MCF 10A (cell line): ENCODE measurements around the gene LCOR. TPM values are rescaled to one million over a fixed set of nuclear protein-coding genes. Genes with fewer than 3 reads are reported as not detected.

Experiments used
- BruUV-seq: library from RNA; stranded (reverse); fragments of 400-500 nt; replicated peaks from 2 replicates; lab custom pipeline; 2021; lab: Mats Ljungman, UMichigan
- CTCF ChIA-PET: fragments of 300-600 bp; sonication (Branson Sonifier 250); formaldehyde crosslinking; extraction: SDS; loops from one replicate; lab custom pipeline; 2021; ENCODE audit warnings: antibody characterized with exemption, inconsistent platforms; lab: Yijun Ruan, JAX
- POLR2A ChIA-PET: fragments of 300-600, 350-650 bp; sonication (Branson Sonifier 250); formaldehyde crosslinking; extraction: SDS; loops from one replicate; lab custom pipeline; 2020; ENCODE audit warnings: antibody characterized with exemption, inconsistent platforms; lab: Yijun Ruan, JAX
- DNase-seq: peaks from one replicate; pipeline ENCODE4 v3.0.0-alpha.2; 2018; ENCODE audit not compliant: unreplicated experiment
- H3K27ac Mint-ChIP-seq: one replicate; pipeline ENCODE4 v1.8.0; 2022; ENCODE audit warnings: mild to moderate bottlenecking, low read depth, mixed read lengths; ENCODE audit not compliant: unreplicated experiment
- H3K27me3 Mint-ChIP-seq: one replicate; pipeline ENCODE4 v1.8.0; 2022; ENCODE audit warnings: mixed read lengths; ENCODE audit not compliant: insufficient read depth, unreplicated experiment
- H3K36me3 Mint-ChIP-seq: one replicate; pipeline ENCODE4 v1.8.0; 2022; ENCODE audit warnings: mild to moderate bottlenecking, moderate library complexity, mixed read lengths; ENCODE audit not compliant: insufficient read depth, unreplicated experiment
- H3K4me1 Mint-ChIP-seq: one replicate; pipeline ENCODE4 v1.8.0; 2022; ENCODE audit warnings: mixed read lengths; ENCODE audit not compliant: insufficient read depth, unreplicated experiment
- H3K4me3 Mint-ChIP-seq: one replicate; pipeline ENCODE4 v1.8.0; 2022; ENCODE audit warnings: mild to moderate bottlenecking, moderate library complexity, mixed read lengths; ENCODE audit not compliant: unreplicated experiment
- H3K9me3 Mint-ChIP-seq: one replicate; pipeline ENCODE4 v1.8.0; 2022; ENCODE audit warnings: mixed read lengths; ENCODE audit not compliant: unreplicated experiment
- CTCF ChIP-seq: fragments of 200-600 bp; IDR thresholded peaks from one replicate; pipeline ENCODE4 v1.8.0; 2022; ENCODE audit warnings: antibody characterized with exemption, mild to moderate bottlenecking; ENCODE audit not compliant: unreplicated experiment
- intact Hi-C: fragments of 100-400 bp; cut with micrococcal nuclease; formaldehyde crosslinking; loops from 2 replicates; pipeline ENCODE4 v1.14.1; 2022
- total RNA-seq: library from RNA; stranded (reverse); gene quantifications from 2 replicates; pipeline ENCODE4 v1.2.3, GENCODE V29; 2022

Gene LCOR
- total RNA-seq, 1 experiment from 2014 or later: 40.4 TPM

- no peak for TF ChIP-seq CTCF
- intact Hi-C loops: no loop called here
- POLR2A ChIA-PET: interaction anchor here (1.7 kb wide), 1 partner anchor 63 kb away, joined by 4 read pairs; no protein-coding TSS in a partner anchor
- H3K4me1 Mint-ChIP-seq: peaks cover 17% of the 10 kb centered on the region
- H3K4me3 Mint-ChIP-seq: no peak overlapping the region
- peaks cover 2% of the 10 kb centered on the region for H3K36me3 Mint-ChIP-seq
- no peaks in the 10 kb centered on the region for H3K9me3 Mint-ChIP-seq
- no peak for DNase-seq
- CTCF ChIA-PET: interaction anchor here (4.0 kb wide), 1 partner anchor 15 kb away, joined by 11 read pairs; no protein-coding TSS in a partner anchor
- H3K27me3 Mint-ChIP-seq: no peaks in the 10 kb centered on the region
- no TSS peak for BruUV-seq
- no peak overlapping the region for H3K27ac Mint-ChIP-seq
Measured at GRCh38 chr10:96895662-96896424, 63.7 kb downstream of the LCOR start.

- intact Hi-C loops: no loop called here
- ChIA-PET POLR2A (interaction anchor here (1.7 kb wide), 1 partner anchor 64 kb away, joined by 4 read pairs; no protein-coding TSS in a partner anchor), CTCF (interaction anchor here (0.6 to 4.0 kb wide), 4 partner anchors 9 to 463 kb away, joined by 3 to 11 read pairs (median 5); no protein-coding TSS in a partner anchor)
- Mint-ChIP-seq H3K4me1 (peaks cover 20% of the 10 kb centered on the region), H3K27ac (no peak overlapping the region), H3K9me3 (peaks cover 7% of the 10 kb centered on the region), H3K4me3 (no peak overlapping the region), H3K36me3 (peaks cover 7% of the 10 kb centered on the region), H3K27me3 (no peaks in the 10 kb centered on the region)
- DNase-seq: no peak
- TF ChIP-seq CTCF: no peak
- BruUV-seq: no TSS peak
Measured at GRCh38 chr10:96896884-96897589, 64.9 kb downstream of the LCOR start.

GRCh38 chr10:96902117-96902516 is 70.0 kb downstream of the LCOR start:
- peaks cover 10% of the 10 kb centered on the region for H3K36me3 Mint-ChIP-seq
- ChIA-PET CTCF (interaction anchor here (0.6 to 1.0 kb wide), 2 partner anchors 8 to 1938 kb away, joined by 3 to 6 read pairs; no protein-coding TSS in a partner anchor), POLR2A (interaction anchor here (0.6 kb wide), 1 partner anchor 380 kb away, joined by 3 read pairs; no protein-coding TSS in a partner anchor)
- DNase-seq: no peak
- no TSS peak for BruUV-seq
- intact Hi-C loops: no loop called here
- no peaks in the 10 kb centered on the region for H3K27me3 Mint-ChIP-seq
- no peak for TF ChIP-seq CTCF
- H3K4me1 Mint-ChIP-seq: peaks cover 18% of the 10 kb centered on the region
- peaks cover 7% of the 10 kb centered on the region for H3K9me3 Mint-ChIP-seq
- H3K27ac Mint-ChIP-seq: no peak overlapping the region
- no peak overlapping the region for H3K4me3 Mint-ChIP-seq
